PC-9 (cell line): ENCODE measurements around the gene CACFD1.

ENCODE experiments used
- EZH2 ChIP-seq: fragments of 200-600 bp; sonication (generic); IDR thresholded peaks from 2 replicates; pipeline ENCODE4 v1.8.0; 2017; ENCODE audit warnings: antibody characterized with exemption, low read depth
- TF ChIP-seq, protein P1 (sequence below): fragments of 200-600 bp; sonication (generic); conservative IDR thresholded peaks from 2 replicates; pipeline ENCODE4 v1.6.1; 2017; ENCODE audit warnings: mixed run types, antibody characterized with exemption, mild to moderate bottlenecking, moderate library complexity

- TF ChIP-seq, protein P1, sequence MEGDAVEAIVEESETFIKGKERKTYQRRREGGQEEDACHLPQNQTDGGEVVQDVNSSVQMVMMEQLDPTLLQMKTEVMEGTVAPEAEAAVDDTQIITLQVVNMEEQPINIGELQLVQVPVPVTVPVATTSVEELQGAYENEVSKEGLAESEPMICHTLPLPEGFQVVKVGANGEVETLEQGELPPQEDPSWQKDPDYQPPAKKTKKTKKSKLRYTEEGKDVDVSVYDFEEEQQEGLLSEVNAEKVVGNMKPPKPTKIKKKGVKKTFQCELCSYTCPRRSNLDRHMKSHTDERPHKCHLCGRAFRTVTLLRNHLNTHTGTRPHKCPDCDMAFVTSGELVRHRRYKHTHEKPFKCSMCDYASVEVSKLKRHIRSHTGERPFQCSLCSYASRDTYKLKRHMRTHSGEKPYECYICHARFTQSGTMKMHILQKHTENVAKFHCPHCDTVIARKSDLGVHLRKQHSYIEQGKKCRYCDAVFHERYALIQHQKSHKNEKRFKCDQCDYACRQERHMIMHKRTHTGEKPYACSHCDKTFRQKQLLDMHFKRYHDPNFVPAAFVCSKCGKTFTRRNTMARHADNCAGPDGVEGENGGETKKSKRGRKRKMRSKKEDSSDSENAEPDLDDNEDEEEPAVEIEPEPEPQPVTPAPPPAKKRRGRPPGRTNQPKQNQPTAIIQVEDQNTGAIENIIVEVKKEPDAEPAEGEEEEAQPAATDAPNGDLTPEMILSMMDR = no peak
- no peak for TF ChIP-seq EZH2
These were observed 29.0 kb downstream of the CACFD1 start for GRCh38 chr9:133488686-133489252.
